Endothelial cell (in vitro differentiated cells): ENCODE data around the gene SDHC. TPM values are rescaled to one million over a fixed set of nuclear protein-coding genes. Genes with fewer than 3 reads are reported as not detected.
A peak's percentile ranks its signal among the peaks of the same experiment; 100 is the strongest.
"Not testable (repeated sequence)": the region's sequence is repeated elsewhere in the genome, so short reads cannot be mapped to it uniquely, and the experiment has no call there.

Experiments
- DNase-seq: peaks from one replicate; pipeline ENCODE4 v3.0.0; 2021; ENCODE audit warnings: low spot score
- H3K27ac Mint-ChIP-seq: one replicate; pipeline ENCODE4 v1.8.0; 2021; ENCODE audit warnings: mixed read lengths, inconsistent platforms; ENCODE audit not compliant: unreplicated experiment
- H3K27me3 Mint-ChIP-seq: one replicate; pipeline ENCODE4 v1.8.0; 2021; ENCODE audit warnings: mild to moderate bottlenecking, moderate library complexity, mixed read lengths, inconsistent platforms; ENCODE audit not compliant: unreplicated experiment
- H3K36me3 Mint-ChIP-seq: one replicate; pipeline ENCODE4 v1.8.0; 2021; ENCODE audit warnings: mild to moderate bottlenecking, low read depth, mixed read lengths, inconsistent platforms; ENCODE audit not compliant: unreplicated experiment
- H3K4me1 Mint-ChIP-seq: one replicate; pipeline ENCODE4 v1.8.0; 2021; ENCODE audit warnings: mild to moderate bottlenecking, mixed read lengths, inconsistent platforms; ENCODE audit not compliant: unreplicated experiment
- H3K4me3 Mint-ChIP-seq: one replicate; pipeline ENCODE4 v1.8.0; 2021; ENCODE audit warnings: mild to moderate bottlenecking, mixed read lengths, inconsistent platforms; ENCODE audit not compliant: unreplicated experiment
- H3K9me3 Mint-ChIP-seq: one replicate; pipeline ENCODE4 v1.8.0; 2021; ENCODE audit warnings: mixed read lengths, inconsistent platforms; ENCODE audit not compliant: unreplicated experiment
- total RNA-seq: library from RNA; stranded (reverse); fragmentation: NEBNext Ultra II Directional; extraction: Animal tissue kit (Norgen Biotek cat#: 25700); gene quantifications from one replicate; pipeline ENCODE4 v1.2.1, GENCODE V29; 2021; ENCODE audit not compliant: unreplicated experiment
- TF ChIP-seq, protein P1 (sequence below): fragments of 200-600 bp; sonication (generic); IDR thresholded peaks from one replicate; pipeline ENCODE4 v1.5.0; 2021; ENCODE audit warnings: antibody characterized with exemption; ENCODE audit not compliant: unreplicated experiment

Gene SDHC
- total RNA-seq, 1 donor from 2014 or later = 180 TPM

DNA sequence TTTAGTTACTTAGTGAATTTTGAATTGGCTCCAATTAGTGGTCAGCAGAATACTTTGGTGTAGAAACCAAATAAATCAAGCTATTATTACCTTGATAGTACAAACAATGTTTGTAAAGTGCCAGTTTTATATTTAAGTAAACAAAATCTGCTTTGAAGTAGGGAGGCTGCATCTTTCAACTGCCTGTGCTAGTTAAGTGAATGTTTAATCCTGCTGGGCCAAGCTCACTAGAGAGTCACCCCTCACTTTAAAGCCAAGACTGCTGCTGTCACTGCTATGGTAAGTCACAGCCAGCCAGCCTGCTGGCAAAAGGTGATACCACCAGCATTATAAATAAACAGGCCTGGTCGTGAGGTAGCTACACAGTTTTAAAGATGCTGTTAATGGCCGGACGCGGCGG is 63.8 kb downstream of the SDHC start:
- Mint-ChIP-seq H3K27ac (no peak overlapping the region), H3K36me3 (no peaks in the 10 kb centered on the region), H3K4me1 (peaks cover 3% of the 10 kb centered on the region), H3K4me3 (no peak overlapping the region), H3K27me3 (no peaks in the 10 kb centered on the region), H3K9me3 (no peaks in the 10 kb centered on the region)
- no peak for DNase-seq
- TF ChIP-seq, protein P1, sequence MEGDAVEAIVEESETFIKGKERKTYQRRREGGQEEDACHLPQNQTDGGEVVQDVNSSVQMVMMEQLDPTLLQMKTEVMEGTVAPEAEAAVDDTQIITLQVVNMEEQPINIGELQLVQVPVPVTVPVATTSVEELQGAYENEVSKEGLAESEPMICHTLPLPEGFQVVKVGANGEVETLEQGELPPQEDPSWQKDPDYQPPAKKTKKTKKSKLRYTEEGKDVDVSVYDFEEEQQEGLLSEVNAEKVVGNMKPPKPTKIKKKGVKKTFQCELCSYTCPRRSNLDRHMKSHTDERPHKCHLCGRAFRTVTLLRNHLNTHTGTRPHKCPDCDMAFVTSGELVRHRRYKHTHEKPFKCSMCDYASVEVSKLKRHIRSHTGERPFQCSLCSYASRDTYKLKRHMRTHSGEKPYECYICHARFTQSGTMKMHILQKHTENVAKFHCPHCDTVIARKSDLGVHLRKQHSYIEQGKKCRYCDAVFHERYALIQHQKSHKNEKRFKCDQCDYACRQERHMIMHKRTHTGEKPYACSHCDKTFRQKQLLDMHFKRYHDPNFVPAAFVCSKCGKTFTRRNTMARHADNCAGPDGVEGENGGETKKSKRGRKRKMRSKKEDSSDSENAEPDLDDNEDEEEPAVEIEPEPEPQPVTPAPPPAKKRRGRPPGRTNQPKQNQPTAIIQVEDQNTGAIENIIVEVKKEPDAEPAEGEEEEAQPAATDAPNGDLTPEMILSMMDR = no peak

DNA sequence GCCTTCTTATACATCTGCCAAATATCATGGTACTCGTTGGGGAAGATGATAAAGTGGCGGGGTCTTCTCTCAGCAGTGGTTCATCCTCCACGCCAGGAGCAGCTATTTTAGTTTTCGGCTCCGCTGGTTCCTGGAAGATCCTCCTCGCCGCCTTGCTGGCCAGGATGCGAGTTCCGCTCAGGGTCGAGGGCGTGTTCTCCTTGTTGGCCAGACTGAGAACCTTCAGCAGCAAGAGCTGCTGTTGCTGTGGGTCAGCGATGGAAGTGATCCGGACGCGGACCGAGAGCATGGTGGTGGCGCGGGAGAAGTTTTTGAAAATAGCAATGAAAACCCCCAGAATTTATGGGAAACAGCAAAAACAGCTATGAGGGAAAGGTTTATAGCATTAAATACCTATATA is 64.9 kb downstream of the SDHC start:
- no peak for DNase-seq
- Mint-ChIP-seq H3K4me1 (peaks cover 3% of the 10 kb centered on the region), H3K36me3 (no peaks in the 10 kb centered on the region), H3K27ac (no peak overlapping the region), H3K9me3 (no peaks in the 10 kb centered on the region), H3K27me3 (no peaks in the 10 kb centered on the region), H3K4me3 (no peak overlapping the region)
- TF ChIP-seq, protein P1 = no peak

DNA sequence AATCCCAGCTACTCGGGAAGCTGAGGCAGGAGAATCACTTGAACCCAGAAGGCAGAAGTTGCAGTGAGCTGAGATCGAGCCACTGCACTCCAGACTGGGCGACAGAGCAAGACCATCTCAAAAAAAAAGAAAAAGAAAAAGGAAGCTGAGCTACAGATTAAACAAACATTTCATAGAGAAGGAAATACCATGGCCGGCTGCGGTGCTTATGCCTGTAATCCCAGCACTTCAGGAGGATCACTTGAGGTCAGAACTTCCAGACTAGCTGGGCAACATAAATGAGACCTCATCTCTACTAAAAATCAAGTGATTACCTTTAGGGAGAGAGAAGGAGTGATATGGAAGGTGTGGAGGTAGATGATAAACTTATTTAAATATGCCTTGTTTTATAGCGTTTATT is 67.5 kb downstream of the SDHC start:
- H3K9me3 Mint-ChIP-seq = no peaks in the 10 kb centered on the region
- H3K4me3 Mint-ChIP-seq = no peak overlapping the region
- H3K27me3 Mint-ChIP-seq = no peaks in the 10 kb centered on the region
- DNase-seq = no peak
- no peaks in the 10 kb centered on the region for H3K36me3 Mint-ChIP-seq
- H3K4me1 Mint-ChIP-seq = peaks cover 3% of the 10 kb centered on the region
- TF ChIP-seq, protein P1 = no peak
- H3K27ac Mint-ChIP-seq = peak overlapping the region; percentile 31

DNA sequence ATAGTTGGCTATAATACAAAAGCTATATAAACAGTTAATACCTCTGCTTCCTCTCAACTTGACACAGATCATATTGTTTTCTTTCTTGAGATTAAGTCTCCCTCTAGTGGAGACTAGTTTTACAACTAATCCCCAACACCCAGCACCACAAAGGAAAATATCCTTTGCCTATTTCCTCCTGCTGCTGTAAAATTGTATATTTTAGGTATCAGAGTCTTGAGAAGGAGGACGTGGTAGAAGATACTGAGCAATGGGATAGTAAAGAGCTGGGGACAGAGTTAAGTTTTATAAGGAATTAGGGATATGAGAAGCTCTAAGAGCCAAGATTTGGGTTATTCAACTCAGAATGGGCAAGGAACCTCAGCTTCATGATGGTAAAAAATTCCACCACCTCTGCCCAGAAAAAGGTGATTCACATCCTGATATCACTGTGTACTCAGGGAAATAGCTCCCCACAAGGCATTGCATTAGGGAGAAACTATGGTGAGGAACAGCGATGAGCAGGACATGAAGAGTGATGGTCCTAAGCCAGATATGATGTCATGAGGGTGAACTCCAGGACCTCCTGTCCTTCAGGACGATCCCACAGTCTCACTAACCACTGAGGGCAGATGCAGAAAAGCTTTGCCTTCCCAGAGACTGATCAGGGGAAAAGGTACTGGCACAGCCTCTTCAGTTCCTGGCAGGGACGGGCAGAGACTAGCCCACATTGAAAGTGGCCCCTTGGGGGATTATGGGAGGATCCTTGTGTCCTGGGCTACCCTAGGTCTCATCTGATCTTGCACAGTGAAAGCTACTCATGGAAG is 68.2 kb downstream of the SDHC start:
- H3K27me3 Mint-ChIP-seq = no peaks in the 10 kb centered on the region
- peaks cover 3% of the 10 kb centered on the region for H3K4me1 Mint-ChIP-seq
- no peak overlapping the region for H3K27ac Mint-ChIP-seq
- no peaks in the 10 kb centered on the region for H3K36me3 Mint-ChIP-seq
- H3K4me3 Mint-ChIP-seq = no peak overlapping the region
- TF ChIP-seq, protein P1 = peak; percentile 64
- no peaks in the 10 kb centered on the region for H3K9me3 Mint-ChIP-seq
- no peak for DNase-seq

DNA sequence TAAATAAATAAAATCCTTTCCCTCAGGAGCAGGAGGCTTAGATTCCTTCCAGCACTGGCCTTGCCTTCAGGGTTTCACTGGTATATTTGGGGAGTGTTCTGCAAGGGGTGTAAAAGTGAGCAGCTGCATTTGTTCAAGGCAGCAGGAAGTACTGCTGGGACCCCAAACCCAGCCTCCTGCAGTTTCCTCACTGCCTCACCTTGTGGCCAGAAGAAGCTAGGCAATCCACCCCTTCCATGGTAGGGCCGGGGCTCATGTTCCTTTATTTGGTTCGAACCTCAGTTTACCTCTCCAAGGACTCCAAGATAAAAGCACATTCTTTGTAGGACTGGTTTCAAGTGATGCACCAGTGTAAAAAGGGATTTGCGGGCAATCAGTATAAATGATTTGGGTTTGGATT is 74.5 kb downstream of the SDHC start:
- DNase-seq = no peak
- peaks cover 3% of the 10 kb centered on the region for H3K4me1 Mint-ChIP-seq
- peaks cover 9% of the 10 kb centered on the region for H3K27me3 Mint-ChIP-seq
- TF ChIP-seq, protein P1 = no peak
- no peaks in the 10 kb centered on the region for H3K9me3 Mint-ChIP-seq
- H3K36me3 Mint-ChIP-seq = peaks cover 4% of the 10 kb centered on the region
- H3K4me3 Mint-ChIP-seq = peak overlapping the region; percentile 51
- H3K27ac Mint-ChIP-seq = no peak overlapping the region

DNA sequence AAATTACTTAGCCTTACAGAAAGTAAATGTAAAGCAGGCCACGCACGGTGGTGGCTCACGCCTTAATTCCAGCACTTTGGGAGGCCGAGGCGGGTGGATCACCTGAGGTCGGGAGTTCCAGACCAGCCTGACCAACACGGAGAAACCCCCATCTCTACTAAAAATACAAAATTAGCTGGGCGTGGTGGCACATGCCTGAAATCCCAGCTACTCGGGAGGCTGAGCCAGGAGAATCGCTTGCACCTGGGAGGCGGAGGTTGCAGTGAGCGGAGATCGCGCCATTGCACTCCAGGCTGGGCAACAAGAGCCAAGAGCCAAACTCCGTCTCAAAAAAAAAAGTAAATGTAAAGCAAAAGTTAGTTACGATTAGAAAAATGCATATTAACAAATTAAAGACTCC is 75.0 kb downstream of the SDHC start:
- peak overlapping the region; percentile 95 for H3K4me3 Mint-ChIP-seq
- not testable (repeated sequence) for H3K4me1 Mint-ChIP-seq, H3K36me3 Mint-ChIP-seq, H3K27me3 Mint-ChIP-seq, H3K9me3 Mint-ChIP-seq, DNase-seq
- peak overlapping the region; percentile 97 for H3K27ac Mint-ChIP-seq
